Activated gamma-delta T cell treated with anti-CD3 and anti-CD28 coated beads, Interleukin-2, amount 50 U/mL, for 16 hours (primary cell): ENCODE results near the gene RPTOR.

ENCODE experiments used
- DNase-seq: peaks from one replicate; pipeline ENCODE4 v3.0.0-alpha.2; 2020; ENCODE audit warnings: low read depth

RPTOR gene

DNA sequence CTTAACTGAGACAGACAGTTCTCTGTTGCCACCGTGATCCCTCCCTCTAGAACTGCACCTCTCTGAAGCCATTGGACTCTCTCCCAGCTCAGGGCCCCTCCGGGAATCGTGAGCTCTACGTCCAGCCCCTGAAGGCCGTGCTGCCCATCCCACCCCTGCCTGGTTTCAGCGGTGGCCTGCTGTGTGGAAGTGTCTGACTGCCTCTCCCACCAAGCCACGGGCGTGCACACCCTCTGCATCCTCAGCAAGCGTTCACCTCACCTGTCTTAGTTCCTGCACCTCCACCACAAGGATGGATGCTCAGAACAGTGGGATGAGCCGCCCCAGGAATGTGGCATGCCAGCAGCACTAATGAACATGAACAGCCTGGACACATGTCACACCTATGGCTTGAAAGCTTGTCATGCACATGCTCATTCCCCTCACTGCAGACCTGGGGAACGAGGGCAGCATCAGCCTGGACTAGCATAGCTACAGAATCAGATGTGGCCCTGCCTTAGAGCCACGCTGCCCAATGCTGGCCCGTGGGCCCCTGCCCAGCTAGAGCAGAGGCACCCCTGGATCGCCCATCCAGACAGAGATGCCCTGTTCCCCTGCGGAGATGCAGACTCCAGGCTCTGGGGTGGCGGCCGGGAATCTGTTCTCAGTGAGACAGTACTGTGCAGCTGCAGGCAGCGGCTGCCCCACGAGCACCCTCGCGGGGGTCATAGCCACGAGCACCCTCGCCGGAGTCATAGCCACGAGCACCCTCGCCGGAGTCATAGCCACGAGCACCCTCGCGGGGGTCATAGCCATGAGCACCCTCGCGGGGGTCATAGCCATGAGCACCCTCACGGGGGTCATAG lies 373.3 kb downstream of the RPTOR start:
- DNase-seq = no peak

DNA sequence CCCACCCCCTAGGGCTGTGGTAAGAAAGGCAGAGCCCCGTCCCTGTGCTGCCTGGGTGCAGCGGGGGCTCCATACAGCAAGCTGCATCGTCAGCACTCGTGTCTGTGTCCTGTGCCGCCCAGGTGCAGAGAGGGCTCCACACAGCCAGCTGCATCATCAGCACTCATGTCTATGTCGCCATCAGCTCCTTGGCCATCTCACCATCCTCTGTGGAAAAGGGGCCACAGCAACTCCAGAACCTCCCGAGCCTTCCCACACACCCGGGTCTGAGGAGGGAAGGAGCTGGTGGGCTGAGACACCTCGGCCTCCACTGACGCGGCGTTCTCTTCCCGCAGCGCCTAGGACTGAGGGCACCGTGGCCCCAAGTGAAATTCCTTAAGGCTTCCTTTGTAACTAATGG lies 374.1 kb downstream of the RPTOR start:
- no peak for DNase-seq

- no peak for DNase-seq
Measured at GRCh38 chr17:80919331-80920311, 375.0 kb downstream of the RPTOR start.

GRCh38 chr17:80920441-80920840 lies 375.8 kb downstream of the RPTOR start:
- no peak for DNase-seq

DNA sequence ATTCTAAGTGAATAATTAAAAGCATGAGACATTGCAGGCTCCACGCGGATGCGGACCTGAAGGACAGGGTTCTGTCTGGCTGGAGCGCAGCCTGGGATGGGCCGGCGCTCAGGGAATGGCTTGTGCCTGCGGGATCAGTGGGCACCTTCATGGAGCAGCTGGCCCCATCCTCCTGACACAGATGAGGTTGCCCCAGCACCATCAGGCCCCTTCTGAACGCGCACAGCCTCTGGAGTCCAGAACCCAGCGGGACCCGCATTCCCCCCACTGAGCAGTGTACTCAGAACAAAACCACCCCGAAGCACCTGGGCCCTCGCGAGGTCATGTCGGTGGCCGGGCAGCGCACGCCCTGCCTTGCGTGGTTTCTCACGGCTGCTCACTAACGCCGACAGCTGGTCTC lies 376.5 kb downstream of the RPTOR start:
- DNase-seq = no peak

GRCh38 chr17:80921741-80922579 lies 377.3 kb downstream of the RPTOR start:
- DNase-seq = no peak

GRCh38 chr17:80922580-80923160 lies 378.0 kb downstream of the RPTOR start:
- no peak for DNase-seq

DNA sequence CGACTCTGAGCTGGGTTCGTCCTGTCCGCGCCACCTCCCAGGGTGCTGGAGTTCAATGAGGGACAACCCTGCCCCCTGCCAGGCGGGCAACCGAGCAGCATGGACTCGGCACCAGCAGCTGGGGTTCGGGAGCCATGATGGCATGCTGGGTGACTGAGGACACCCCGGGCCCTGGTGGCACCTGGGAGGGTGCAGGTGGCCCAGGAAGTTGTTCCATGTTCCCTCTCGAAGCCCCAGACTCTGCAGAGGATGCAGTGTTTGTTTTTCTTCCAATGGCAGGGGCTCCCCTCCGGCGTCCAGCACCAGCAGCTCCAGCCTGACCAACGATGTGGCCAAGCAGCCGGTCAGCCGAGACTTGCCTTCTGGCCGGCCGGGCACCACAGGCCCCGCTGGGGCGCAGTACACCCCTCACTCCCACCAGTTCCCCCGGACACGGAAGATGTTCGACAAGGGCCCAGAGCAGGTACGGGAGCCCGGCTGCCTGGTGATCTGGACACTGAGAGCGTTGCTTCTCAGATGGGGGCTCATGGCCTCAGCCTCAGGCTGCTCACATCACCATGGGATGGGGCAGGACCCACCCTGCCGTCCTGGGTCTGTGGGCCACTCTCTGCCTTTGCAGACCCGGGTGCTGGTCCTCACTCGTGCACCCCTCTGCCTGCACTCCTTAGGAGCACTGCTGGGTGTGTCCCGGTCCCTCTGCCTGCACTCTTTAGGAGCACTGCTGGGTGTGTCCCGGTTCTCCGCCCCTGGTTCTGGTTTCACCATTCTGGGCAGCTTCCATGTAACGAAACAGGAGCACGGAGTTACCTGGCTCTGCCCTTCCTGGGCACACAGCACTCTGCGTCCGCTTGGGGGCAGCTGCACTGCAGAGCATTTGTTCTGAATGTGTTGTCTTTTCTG lies 378.8 kb downstream of the RPTOR start:
- no peak for DNase-seq

DNA sequence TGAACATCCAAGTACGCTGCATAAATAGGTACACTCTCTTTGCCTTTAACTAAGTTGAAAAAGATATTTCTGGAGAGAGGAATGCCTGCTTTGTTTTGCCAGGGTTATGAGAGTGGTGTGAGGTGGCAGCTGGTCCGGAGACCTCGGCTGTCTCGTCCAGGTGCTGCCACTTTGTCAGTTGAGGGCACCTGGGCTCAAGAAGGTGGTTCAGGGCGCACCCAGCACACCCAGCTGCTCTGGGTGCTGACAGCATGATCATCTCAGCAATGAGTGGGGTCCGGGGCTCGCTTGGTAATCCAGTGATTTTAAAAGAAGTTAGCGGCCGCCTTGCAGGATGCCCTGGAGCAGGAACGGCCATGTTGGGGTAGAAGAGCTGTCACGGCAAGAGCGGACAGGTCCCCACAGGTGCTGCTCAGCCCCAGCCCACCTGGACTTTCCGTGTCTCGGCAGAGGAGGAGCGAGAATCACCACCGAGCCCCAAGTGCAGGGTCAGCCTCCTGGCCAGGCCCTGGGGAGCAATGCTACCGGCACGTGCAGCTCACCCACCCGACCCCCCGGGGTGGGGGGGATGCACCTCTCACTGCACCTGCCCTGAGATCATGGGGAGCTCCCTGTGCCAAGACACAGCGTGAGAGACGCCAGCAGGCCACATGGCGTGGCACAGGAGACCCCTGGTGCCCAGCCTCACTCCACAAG lies 379.6 kb downstream of the RPTOR start:
- no peak for DNase-seq

- DNase-seq = no peak
Measured at GRCh38 chr17:80924807-80925610, 380.4 kb downstream of the RPTOR start.

DNA sequence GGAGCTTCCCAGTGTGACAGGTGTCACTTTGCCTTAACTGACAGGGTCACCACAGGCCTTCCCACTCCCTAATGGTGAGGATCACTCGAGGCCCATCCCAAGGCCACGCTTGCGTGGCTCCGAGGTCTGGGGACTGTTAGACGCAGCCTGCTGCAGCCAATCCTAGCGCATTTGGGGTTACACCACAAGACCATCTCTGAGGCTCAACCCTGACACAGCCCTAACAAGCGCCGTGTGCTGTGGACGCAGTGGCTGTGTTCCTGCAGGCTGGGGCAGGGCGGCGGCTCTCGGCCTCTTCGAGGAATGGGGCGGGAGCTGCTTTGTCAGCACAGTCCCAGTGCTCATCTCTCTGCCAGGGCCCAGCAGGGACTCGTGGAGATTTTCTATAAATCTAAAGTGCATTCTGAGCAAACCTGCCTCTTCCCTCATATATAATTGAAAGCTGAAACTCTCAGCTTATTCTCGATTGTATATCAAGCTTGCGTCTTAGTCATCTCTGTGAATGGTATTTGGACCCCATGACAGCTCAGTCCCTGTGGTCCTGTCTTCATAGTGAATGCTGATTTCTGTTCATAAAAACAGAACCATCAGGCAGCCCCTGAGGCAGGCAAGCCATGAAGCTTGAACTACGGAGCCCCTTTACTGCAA lies 381.2 kb downstream of the RPTOR start:
- no peak for DNase-seq

GRCh38 chr17:80926591-80927250 lies 382.1 kb downstream of the RPTOR start:
- DNase-seq = no peak

DNA sequence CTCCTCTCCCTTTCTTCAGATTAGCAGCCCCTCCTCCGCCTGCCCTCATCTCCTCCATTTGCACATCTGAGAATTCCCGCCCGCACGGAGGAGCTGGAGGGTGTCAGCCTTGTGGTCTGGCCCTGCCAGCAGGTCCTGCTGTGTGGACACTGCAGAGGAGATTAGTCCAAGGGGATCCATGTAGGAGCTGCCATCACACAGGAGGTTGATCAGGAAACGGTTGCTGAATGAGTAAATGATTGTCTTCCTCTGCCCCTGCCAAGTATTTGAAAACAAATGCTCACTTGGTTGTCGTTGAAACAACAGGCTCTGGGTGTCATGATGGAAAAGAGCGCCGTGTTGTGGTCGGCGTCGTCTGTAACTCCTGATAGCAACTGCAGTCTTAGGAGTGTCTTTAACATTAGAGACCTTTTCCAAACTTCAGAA lies 383.2 kb downstream of the RPTOR start:
- no peak for DNase-seq

DNA sequence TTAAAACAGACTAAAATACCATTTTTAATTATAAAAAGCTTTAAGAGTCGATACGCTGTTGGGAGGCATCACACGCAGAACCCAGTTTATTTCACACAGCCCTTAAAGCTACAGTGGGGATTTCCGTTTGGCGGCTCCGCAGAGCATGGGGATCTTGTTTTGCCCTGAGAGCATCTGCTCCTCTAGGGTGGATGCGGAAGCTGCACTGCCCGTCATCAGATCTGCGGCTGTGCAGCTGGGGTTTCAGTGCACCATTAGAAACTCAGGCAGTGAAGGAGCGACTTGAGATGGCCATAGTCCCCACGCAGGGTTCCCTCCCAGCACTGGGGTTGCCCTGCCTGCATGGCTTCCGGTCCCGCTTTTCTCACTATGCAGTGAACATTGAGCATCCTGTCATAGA lies 384.8 kb downstream of the RPTOR start:
- DNase-seq = no peak

DNA sequence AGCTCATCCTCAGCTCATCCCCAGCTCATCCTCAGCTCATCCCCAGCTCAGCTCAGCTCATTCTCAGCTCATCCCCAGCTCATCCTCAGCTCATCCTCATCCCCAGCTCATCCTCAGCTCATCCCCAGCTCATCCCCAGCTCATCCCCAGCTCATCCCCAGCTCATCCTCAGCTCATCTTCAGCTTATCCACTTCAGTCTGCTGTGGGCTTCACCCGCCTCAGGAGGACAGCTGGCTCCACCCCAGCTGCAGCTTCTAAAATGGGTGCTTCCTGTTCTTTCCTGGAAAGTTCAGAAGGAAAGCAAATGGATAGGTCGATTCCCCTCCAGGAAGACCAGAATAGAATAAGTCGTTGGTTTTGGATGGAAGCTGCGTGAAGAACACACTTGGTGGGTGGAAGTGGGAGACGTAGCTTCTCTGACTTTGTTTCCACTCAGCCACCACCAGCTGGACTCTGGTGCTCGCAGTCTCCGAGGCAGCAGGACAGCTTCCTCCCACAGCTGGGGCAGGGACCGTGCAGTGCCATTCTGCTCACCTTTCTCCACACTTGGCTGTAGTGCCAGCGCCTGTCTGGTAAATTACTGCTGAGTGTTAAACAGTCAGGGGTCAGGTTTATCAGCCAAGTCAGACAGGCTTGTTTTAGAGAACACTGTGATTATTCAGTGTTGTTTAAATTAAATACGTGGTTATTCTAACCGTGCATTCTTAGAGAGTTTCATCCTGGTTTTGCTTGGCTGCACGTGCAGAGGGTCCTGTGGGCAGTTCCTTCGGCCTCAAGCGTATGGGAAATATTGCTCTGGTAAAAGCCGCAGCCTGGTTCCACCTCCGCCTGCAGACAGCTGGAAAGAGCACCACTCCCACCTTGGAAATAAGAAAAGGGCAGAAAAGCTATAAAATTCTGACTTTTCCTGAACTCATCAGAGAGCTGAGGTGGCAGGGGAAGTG lies 386.0 kb downstream of the RPTOR start:
- no peak for DNase-seq

DNA sequence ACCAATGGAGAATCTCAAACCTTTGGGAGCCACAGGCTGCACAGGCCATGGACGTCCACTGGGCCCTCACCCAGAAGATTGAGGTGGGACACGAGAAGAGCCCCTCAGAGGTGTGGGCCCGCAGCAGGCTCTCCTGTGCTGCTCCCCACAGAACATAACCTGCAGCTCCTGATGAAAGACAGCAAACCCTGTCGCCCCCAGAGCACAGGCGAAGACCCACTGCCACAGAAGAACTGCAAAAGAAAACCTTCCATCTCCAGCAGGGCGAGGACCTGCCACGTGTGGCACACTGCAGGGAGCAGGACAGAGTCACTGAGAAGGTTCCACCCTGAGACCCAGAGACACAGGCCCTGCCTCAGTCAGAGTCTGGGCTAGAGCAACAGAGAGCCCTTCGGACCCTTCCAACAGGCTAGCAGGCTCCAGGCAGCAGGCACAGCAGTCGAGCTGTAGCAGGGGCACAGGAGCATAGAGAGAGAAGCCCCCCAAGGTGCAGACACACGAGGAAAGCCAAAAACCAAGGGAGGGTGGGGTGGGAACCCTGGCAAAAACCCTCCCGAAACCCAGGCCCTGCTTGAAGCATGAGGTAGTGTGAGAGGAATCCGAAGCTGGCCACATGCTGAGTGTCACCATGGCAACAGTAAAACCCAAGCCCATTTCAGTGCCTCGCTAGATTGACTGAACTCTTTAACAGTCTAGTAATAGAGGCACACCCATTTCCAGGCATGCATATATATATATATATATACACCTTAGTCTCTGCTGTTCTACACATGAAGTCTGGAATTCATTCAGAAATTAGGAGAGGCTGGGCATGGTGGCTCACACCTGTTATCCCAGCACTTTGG lies 387.0 kb downstream of the RPTOR start:
- no peak for DNase-seq
